Activated CD8-positive, alpha-beta memory T cell treated with anti-CD3 and anti-CD28 coated beads, Interleukin-2, amount 50 U/mL, for 24 hours (primary cell): ENCODE results near the gene LRFN4.
A peak's percentile ranks its signal among the peaks of the same experiment; 100 is the strongest.

Experiments used
- DNase-seq: peaks from one replicate; pipeline ENCODE4 v3.0.0-alpha.2; 2020; ENCODE audit errors: extremely low read depth

LRFN4 gene

DNA sequence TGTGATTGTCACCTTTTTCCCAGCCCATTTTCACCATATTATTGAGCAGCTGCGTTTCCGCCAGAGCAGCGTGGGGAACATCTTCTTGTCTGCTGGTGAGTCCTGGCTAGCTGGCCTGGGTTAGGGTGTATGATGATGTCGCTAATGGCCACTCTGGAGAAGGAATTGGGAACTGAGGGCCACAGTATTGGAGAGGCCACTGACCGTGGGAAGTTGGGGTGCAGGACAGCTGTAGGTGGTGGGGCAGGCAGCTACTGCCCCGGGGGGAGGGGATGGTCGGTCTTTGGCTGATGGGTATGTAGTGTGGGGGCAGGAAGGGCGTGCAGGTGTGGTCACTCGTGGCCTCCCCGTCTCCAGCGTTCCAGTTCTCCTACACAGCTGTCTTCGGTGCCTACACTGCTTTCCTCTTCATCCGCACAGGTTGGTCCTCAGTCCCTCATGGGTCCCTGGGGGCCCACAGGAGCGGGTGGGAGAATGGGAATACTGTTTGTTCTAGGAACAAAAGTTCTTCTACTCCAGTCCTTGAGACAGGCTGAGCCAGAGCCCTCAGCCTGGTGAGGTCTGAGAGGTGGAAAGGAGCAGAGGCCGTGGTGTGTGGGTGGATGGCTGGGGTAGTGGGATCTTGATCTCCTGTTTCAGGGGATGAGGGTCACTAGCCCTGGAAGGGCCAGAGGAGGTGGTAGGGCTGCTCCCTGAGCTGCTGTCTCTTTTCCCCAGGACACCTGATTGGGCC lies 11.6 kb upstream of the LRFN4 start:
- DNase-seq: no peak

DNA sequence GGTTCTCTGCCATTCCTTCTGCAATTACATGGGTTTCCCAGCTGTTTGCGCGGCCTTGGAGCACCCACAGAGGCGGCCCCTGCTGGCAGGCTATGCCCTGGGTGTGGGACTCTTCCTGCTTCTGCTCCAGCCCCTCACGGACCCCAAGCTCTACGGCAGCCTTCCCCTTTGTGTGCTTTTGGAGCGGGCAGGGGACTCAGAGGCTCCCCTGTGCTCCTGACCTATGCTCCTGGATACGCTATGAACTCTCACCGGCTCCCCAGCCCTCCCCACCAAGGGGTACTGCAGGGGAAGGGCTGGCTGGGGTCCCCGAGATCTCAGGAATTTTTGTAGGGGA lies 11.0 kb upstream of the LRFN4 start:
- no peak for DNase-seq

GRCh38 chr11:66846671-66847091 lies 10.2 kb upstream of the LRFN4 start:
- DNase-seq: no peak

GRCh38 chr11:66847461-66848232 lies 9.2 kb upstream of the LRFN4 start:
- no peak for DNase-seq

- DNase-seq: no peak
These were observed 8.0 kb upstream of the LRFN4 start for GRCh38 chr11:66848671-66849500.

DNA sequence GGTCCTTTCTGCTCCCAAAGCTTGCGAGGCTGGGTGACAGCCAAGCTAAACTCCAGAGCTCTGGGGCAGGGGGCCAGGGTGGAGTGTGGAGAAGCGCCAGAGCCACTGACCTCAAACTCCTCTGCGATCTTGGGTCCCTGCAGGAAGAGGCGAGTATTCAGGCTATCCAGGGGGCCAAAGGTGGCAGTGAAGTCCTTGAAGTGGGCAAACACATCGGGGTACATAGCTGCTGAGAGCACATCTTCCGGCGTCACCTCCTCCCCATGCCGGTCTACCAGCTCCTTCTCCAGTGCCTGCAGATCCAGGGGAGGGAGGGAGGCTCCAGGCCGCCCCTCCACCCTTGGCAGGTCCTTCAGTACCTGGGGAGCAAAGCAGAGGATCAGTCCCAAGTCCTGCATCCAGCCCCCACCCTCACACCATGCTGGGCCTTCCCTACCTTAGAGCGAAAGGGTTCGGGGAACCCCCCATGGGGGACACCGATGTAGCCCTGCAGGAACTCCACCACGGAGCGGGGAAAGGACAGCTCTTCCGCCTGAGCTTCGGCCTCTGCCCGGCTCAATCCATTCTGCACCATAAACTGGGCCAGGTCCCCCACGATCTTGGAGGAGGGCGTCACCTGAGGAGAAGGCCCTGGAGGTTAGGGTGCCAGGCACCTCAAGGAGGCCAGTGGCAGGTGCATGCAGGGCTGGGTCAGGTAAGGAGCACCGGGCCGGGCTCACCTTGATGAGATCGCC lies 7.2 kb upstream of the LRFN4 start:
- no peak for DNase-seq

DNA sequence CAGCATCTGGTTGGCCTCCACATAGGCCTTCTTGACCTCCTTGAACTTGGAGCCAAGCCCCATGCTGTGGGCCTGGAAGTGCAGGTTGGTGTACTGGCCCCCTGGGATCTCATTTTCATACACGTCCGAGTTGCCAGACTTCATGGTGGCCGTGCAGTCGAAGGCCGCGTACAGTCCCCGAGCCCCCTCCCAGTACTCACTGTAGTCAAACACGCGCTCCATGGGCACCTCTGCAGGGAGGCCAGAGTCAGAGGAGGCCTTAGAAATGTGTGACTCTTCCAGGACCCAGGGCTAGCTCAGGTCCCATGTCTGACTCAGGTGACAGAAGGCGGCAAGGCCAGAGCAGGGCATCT lies 6.7 kb upstream of the LRFN4 start:
- DNase-seq: no peak

- no peak for DNase-seq
These were observed 6.2 kb upstream of the LRFN4 start for GRCh38 chr11:66850588-66851238.

DNA sequence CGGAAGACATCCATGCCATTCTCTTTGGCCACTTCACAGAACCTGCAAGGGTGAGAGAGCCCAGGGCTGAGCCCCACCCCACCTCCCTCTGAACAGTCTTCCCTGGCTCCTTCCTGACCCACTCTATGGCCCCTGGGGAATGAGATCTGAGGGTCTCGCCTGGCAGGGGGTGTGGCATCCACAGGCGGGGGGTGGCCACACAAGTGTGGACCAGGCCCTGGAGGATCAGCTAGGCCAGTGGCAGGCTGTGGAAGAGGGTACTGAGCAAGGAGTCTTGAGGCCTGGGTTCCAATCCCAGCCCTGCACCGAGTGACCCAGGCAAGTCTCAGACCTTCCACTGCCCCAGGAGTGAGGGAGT lies 5.6 kb upstream of the LRFN4 start:
- DNase-seq: no peak

- DNase-seq: no peak
These were observed 5.0 kb upstream of the LRFN4 start for GRCh38 chr11:66851698-66852465.

DNA sequence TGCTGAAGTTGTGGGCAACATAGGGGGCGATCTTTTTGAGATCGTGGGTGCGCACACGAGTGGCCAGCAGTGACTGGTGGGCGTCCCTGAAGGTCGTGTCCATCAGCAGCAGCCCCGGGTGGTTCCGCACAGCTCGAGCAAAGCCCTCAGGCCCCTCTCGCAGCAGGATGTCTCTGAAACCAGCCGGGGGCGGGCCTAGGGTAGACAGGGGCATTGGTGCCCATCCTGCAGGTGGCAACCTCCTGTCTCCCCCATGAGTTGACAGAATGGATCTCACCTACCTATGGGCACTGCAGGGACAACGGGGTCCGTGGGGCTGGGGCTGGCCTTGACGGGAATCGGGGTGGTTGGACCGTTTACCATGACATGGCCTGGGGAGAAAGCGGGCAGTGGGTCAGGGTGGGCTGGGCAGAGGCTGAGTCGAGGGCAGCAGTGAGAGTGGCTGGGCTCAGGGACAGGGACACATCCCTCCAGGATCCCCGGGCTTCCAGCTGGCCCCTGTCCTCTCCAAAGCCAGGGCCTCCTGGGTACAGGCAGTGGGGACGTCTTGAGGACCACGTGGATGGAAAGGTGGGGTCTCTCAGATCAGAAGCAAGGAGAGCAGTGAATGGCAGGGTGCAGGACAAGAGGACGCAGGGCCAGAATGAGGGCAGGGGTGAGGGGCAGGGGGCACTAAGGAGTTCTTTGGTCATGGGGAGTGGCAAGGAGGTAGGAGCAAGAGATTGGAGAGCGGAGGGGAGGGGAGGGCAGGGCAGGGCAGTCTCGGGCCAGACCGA lies 4.2 kb upstream of the LRFN4 start:
- DNase-seq: no peak

- no peak for DNase-seq
These were observed 3.3 kb upstream of the LRFN4 start for GRCh38 chr11:66853242-66854229.

DNA sequence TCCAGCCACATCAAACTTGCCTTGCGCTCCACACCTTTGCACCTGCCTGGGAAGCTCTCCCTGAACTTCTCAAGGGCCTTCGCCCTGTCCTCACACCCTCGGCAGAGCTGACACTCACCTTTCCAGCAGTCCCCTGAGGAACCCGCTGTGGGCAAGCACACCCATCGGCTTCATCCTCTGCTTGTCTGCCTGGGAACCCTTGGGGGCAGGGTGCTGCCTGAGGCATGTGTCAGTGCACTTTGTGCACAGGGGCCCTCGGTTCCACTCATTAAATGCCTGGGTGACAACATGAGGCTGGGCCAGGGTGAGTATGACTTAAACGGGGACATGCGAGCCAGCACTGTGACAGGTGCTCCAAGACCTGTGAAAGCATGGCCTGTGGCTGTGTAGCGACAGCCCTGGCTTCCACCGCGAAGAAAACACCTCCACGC lies 2.6 kb upstream of the LRFN4 start:
- no peak for DNase-seq

DNA sequence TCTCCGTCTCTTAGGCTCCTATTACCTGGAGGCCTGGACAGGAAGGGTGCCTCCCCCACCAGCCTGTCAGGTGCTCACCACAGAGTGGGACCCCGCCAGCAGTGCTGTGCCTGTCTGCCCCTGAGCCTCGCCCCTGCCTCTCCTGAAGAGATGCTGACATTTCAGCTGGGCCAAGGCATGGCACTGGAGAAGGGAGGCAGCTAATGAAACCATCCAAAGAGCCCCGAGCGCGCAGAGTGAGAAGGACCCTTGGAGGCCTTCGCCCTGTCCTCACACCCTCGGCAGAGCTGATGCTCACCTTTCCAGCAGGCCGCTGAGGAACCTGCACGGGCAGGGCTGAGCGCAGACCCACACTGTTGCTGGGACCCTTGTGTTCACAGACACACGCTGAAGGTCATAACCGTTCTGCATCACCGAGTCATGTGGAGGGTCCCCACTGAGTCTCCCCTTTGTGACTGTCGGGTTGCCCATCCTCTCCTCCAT lies 2.1 kb upstream of the LRFN4 start:
- DNase-seq: no peak

DNA sequence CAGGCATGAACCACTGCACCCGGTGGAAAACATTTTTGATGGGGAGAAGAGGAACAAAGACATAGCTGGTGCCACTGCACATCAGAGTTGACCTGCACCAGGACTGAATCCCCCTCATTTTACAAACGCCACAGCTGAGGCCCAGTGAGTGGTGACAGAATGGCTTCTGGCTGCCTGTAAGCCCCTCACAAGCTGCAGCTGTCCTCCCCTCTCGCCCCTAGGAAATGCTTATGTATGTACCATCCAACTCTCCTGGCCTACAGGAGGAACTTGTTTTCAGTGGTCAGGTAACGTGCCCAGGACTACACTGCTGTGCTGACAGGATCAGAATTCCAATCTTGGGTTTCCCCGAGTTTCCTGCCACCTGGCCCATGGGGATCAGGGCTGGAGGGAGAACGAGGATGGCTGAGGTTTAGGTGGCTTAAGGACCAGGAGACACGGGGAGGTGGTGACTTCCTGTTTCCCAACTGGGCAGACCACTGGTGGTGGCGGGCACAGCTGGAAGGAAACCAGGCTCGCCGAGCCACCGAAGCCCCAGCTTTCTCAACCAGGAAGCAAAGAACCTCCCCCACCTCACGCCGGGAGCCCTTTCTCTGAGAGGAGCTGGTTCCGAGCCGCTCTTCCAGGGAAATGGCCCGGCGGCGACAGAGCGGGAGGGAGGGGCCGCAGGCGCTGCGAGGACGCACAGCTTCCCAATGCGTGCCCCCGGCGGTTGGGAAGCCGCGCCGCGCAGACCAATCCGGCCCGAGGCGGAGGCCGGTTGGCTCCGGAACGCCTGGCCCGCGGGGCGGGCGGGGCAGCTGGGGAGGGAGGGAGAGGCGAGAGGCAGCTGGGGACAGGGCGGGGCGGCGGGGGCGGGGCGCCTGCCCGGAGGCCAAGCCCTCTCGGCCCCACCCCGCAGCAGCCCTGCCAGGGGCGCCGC lies 1.0 kb upstream of the LRFN4 start:
- peak; percentile 63 for DNase-seq

DNA sequence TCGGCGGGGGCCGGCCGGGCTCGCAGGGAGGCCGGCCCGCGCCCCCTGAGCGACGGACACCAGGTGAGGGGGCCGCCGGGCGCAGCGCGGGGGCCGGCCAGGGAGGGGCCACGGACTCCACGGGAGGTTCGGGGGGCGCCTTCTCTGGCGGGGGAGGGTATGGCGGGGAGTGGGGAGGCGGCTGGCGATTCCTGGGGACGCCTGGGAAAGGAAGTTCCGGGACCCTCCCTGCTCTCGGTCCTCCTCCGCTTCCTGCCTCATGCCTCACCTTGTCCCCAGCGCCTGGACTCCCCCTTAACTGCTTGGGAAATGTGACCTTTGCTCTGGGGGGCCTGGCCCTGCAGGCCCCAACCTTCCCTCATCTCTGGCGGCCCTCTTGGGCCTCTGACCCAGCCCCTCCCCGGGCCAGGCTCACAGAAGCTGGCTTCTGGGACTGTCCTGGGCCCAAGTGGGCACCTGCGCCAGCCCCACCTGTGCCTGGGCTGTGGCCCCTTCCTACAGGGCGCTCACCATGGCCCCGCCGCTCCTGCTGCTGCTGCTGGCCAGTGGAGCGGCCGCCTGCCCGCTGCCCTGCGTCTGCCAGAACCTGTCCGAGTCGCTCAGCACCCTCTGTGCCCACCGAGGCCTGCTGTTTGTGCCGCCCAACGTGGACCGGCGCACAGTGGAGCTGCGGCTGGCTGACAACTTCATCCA lies 516 bp downstream of the LRFN4 start:
- no peak for DNase-seq

DNA sequence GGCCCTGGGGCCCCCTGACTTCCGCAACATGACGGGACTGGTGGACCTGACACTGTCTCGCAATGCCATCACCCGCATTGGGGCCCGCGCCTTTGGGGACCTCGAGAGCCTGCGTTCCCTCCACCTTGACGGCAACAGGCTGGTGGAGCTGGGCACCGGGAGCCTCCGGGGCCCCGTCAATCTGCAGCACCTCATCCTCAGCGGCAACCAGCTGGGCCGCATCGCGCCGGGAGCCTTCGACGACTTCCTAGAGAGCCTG lies 992 bp downstream of the LRFN4 start:
- DNase-seq: no peak
